ENCODE data around the gene KIRREL1.

KIRREL1 gene

DNA sequence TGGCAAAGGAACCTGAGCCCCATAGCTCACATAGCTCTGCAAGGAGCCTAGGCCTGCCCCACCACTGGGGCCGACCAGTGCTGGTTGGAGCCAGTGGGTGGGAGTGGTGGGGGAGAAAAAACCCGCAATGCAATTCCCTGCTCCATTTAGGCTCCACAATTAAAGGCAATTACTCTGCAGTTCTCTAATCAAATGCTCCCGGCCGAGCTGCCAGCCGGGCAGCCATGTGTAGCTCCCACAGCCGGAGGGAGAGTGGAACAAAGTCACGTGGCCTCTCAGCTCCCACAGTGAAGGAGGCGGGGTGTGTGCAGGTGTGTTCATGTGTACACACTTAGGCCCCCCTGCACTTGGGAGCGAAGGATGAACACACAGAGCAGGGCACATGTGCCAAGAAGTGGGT lies 81.6 kb downstream of the KIRREL1 start:
- DNase-seq (ENCODE audit: low read depth): no peak

DNA sequence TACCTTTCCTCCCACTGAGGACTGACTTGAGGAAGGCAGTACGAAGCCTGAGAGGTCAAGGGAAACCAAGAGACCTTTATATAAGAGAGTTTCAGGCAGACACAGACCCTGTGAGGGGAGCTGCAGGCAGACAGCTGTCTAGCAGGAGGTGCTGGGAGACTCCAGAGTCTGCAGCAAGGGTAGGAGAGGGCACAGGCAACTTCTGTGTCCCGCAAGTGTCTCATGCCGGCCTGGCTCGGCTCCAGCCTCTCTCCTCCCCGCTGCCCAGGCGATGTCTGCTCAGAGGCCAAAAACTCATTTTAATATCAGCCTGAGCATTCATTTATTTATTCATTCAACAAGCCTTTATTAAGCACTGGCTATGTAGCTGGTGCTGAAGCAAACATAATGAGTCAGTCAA lies 83.0 kb downstream of the KIRREL1 start:
- no peak for DNase-seq (ENCODE audit: low read depth)

DNA sequence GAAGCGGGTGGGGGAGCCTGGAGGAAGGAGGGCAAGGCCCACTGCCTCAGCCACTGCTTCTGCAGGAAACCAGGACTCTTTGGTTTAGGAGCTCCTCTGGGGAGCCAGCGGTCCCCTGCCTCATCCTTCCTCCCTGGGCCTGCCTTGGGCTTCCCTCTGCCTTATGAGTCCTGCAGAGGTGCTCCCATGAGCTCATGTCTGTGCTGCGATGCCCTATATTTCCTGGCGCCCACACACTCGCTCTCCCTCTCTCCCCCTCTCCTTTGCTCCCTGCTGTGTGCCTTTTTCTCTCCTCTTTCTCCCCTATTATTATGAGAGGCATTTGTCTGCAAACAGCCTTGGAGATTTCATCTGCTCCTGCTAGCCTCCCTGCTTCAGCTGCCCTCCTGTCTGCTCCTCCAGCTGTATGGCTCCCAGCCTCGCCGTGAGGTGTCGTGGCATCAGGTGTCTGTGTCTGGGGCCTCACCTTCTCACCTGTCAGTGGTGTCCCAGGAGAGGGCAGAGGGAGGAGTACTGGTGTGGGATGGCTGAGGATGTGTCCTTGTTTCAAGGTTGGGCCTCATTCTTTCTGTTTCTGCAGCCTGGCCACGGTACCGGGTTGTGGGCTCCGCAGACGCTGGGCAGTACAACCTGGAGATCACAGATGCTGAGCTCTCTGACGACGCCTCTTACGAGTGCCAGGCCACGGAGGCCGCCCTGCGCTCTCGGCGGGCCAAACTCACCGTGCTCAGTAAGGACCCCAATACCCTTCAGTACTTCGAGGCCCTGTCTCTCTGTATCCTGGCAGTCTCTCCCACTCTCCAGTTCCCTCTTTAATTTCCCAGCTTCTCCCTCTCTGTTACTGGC lies 84.2 kb downstream of the KIRREL1 start:
- DNase-seq (ENCODE audit: low read depth): no peak

DNA sequence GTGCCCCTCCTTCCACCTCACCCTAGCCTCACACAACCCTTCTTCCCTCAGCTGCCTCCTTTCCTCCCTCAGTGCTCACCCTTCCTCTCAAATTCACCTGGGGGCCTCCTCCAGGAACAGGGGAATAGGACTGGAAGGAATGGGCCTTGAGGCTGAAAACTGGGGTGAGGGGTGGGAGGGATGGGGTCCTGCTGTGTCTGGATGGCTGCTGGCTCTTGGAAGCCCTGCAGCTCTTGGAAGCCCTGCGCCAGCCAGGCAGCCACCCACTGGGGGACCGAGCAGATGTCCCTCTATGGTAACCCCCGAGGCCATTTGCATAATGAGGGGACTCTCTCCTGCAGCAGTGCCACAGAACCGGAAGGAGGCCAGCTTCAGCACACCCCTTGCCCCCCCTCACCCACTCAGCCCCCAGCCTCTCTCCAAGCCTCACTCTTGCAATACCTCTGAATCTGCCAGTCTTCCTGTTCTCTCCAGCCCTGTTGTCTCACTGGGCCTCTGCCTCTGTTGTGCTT lies 85.2 kb downstream of the KIRREL1 start:
- no peak for DNase-seq (ENCODE audit: low read depth)

DNA sequence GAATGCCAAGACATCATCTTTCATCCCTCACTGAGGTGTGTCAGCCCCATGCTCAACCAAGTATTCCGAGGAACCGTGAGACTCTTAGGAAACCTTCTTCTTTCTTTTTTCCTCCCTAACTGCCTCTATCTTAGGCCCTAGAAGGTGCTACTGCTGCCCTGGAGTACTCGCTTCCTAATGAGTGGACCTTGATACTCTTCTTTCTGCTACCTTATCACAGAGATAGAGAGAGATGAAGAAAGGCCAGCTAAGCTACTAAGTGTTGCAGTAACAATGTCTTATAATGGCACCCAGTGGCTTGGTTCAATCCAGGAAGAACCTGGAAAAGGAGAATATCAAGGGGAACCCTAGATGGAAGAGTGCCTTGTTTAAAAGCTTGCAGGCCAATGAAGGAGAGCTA lies 86.6 kb downstream of the KIRREL1 start:
- DNase-seq (ENCODE audit: low read depth): no peak

DNA sequence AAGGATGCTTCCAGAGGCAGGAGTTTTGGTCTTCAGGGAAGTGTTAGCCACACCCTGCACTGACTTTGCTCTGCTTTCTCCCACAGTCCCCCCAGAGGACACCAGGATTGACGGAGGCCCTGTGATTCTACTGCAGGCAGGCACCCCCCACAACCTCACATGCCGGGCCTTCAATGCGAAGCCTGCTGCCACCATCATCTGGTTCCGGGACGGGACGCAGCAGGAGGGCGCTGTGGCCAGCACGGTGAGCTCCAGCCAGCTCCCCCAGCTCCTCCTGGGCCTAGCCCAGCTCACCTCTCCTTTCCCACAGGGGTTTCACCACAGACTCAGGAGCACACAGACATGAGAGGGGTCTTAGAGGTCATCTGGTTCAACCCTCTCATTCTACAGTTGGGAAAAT lies 90.9 kb downstream of the KIRREL1 start:
- DNase-seq (ENCODE audit: low read depth): no peak

DNA sequence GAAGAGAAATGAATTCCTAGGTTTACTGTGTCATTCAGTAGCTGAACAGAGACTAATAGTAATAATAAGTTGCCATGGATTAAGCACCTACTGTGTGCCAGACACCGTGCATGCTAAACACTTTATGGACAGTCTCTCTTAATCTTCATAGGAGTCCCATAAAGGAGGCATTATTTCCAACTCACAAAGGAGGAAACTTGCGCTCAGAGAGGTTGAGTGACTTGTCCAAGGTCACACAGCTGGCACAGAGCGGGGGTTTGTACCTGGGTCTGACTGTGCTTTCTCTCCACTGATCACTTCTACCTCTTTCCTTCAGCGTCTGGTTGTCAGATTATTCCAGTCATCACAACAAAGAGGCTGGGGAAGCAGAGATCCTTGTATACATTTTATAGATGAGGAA lies 91.3 kb downstream of the KIRREL1 start:
- no peak for DNase-seq (ENCODE audit: low read depth)

DNA sequence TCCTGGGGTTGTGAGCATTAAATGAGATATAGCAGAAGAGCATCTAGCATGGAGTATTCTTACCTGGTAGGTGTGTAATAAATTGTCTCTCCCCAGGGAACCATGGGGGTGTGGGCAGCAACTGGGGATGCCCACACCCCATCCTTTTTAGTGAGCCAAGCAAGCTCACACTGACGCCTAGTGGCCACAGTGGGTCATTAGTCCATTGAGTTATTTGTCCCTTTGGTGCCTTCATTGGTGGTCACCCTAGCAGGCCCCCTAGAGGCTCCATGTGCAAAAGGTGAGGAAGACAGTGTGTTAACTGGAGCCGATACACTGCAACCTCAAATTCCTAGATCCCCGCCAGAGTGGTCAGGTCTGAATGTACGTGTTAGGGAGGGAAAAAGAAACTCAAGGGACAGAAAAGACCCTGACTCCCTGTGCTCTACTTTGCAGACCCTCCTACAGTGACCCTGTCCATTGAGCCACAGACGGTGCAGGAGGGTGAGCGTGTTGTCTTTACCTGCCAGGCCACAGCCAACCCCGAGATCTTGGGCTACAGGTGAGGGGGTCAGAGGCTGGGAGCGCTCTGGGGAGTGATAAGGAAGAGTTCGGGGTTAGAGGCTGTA lies 94.0 kb downstream of the KIRREL1 start:
- no peak for DNase-seq (ENCODE audit: low read depth)

DNA sequence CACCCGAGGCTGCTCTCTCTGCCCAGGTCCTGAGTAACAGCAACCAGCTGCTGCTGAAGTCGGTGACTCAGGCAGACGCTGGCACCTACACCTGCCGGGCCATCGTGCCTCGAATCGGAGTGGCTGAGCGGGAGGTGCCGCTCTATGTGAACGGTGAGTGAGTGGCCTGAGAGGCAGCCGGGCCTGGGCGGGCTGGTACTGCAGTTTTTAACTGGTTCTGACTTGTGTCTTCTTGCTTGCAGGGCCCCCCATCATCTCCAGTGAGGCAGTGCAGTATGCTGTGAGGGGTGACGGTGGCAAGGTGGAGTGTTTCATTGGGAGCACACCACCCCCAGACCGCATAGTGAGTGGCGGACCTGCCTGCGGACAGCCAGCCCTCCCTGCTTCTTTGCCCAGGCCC lies 96.0 kb downstream of the KIRREL1 start:
- no peak for DNase-seq (ENCODE audit: low read depth)

DNA sequence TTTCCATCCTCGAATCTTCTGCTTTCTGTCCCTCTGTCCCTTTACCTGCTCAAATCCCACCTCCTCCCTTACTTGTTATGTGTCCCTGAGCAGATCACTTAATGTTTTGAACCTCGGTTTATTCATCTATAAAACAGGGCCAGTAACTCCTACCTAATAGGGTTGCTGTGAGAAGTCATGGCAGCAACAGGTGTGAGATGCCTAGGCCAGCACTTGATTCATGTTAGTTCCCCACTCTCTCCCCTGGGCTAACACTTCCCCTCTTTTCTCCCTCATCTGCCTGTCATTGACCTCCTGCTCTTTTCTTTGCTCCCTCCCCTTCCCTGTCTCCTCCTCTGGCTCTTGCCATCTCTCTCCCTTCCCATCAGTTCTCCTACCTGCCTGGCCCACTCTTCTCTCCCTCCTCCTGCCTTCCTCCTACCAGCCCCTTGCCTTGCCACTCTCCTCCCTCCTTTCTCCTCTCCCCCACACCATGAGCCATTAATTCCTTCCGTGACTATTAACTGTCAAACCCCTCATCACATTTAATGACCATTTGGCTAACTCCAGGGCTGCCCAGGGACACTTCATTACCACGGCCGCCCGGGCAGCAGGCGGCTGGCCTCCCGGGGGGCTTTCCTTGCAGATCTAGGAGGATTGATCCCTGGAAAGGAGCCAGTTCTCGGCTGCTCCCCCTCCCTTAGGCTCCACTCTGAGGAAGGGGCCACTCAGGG lies 96.6 kb downstream of the KIRREL1 start:
- no peak for DNase-seq (ENCODE audit: low read depth)

DNA sequence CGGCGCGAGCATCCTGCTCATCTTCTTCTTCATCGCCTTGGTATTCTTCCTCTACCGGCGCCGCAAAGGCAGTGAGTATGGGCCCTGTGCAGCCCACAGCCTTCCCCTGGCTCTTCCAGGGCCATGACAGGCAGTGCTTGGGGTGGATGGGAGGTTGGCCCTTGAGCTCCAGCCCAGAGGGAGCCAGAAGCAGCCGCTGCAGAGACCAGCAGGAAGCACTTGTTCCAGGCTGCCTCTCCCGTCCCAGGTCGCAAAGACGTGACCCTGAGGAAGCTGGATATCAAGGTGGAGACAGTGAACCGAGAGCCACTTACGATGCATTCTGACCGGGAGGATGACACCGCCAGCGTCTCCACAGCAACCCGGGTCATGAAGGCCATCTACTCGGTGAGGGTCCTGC lies 99.9 kb downstream of the KIRREL1 start:
- no peak for DNase-seq (ENCODE audit: low read depth)

DNA sequence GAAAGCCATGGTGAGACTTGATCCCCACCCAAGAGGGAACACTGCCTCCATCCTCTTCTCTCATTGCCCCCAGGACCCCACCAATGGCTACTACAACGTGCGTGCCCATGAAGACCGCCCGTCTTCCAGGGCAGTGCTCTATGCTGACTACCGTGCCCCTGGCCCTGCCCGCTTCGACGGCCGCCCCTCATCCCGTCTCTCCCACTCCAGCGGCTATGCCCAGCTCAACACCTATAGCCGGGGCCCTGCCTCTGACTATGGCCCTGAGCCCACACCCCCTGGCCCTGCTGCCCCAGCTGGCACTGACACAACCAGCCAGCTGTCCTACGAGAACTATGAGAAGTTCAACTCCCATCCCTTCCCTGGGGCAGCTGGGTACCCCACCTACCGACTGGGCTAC lies 101.1 kb downstream of the KIRREL1 start:
- DNase-seq (ENCODE audit: low read depth): no peak

DNA sequence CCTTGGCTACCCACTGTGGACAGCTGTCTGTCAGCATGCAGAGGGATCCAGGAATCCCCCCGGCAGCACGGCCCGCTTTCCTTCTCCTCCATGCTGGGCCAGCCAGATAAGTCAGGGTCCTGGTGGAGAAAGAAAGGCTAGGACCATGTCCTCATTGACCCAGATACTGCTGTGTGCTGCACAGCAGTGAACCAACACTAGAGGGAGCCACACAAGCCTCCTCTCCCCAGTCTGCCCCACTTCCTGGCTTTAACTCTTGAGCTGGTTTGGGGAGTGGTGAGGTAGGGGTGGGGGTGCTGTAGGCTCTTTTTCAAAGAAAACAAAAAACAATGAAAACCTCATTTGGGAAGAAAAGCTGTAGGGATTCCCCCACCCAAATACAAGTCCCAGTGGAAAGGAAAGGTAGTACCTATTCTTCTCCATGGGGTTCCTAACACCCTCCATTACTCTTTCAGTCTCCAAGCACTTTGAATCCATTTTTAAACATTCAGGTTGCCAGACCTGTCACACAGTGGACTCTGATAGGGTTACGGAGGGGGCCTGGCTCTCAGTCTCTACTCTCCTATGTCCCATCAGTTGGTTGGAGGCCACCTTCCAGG lies 102.4 kb downstream of the KIRREL1 start:
- no peak for DNase-seq (ENCODE audit: low read depth)

DNA sequence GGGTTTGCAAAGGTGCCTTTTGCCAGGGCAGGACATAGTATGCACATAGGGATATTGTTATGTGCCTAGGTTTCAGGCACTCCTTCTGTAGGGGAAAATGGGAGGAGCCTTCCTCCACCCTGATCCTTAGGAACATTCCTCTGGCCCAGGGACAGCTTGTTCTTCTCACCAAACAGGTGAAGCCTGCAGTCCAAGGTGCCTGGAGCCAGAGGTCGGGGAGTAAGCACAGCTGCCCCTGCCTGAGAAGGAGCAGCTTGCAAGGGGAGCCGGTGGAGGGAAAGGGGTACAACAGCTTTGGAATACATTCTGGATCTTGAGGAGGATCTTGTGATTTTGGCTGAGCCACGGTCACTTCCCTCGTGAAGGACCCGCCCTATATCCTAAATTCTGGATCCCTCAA lies 104.8 kb downstream of the KIRREL1 start:
- DNase-seq (ENCODE audit: low read depth): no peak

DNA sequence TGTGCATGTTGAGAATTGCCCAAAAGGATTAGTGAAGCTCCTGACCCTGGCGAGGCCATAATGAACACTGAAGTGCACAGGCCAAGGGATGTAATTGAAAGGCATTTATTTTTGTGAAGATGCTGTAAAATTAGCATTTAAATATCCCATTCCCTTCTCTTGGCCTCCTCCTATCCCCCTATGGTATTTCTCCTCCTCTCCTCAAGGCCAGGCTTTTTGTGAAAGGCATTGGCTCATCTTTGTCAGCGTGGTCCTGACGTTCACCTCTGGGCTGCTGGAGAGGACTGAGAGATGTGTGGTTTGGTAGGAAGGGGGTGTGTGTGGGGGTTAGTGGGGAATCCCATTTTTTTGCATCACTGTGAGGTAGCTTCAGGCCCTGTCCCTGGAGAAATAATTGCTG lies 105.7 kb downstream of the KIRREL1 start:
- DNase-seq (ENCODE audit: low read depth): no peak

DNA sequence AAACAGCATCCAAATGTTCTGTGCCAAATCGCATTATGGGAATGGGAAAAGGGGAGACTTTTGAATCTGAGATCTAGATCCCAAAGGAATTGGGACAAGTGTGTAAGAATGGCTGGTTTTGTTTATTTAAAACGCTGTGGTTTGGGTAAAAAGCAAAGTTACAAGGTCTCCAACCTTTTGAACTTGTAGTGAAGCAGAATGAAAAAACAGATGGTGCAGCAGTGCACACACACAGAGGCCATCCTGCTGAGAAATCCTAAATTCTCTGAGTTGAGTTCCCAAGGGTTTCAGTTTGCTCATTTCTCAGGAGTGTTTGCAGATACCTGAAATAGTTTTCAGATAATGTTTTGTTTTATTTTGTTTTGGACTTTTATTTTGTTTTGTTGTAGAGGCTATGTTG lies 107.1 kb downstream of the KIRREL1 start:
- no peak for DNase-seq (ENCODE audit: low read depth)

DNA sequence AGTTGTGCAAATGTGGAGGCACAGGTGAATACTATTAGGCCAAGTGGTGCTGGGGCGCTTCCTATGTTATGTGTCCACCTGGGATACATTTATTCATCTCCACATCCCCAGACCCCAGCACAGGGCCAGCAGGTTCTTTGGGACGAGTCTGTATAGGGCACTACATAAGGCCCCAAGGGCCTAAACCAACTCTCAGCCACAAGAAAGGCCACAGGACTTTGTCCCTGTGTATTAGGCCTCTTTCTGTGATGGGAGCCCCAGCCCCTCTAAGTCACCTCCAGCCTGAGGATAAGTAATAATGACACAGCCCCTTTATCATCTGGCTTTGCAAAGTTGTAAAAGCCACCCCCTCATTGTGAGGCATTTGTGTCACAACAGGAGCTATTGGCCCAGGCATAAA lies 108.0 kb downstream of the KIRREL1 start:
- no peak for DNase-seq (ENCODE audit: low read depth)

DNA sequence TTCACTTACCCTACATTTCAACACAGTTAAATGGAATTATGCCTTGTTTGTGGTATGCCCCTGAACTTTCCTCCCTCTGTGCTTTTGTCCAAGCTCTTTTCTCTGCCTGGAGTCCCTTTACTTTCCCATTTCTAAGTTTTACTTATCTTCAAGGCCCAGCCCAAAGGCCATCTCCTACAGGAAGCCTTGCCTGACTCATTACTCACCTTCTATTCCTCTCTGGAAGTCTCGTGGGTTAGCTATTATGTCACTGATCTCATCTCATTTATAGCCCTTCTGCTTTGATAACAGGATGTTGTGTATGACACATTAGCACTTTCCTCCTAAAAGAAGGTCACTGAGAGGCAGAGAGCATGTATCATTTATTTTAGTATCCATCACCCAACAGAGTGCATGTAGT lies 108.5 kb downstream of the KIRREL1 start:
- DNase-seq (ENCODE audit: low read depth): no peak

DNA sequence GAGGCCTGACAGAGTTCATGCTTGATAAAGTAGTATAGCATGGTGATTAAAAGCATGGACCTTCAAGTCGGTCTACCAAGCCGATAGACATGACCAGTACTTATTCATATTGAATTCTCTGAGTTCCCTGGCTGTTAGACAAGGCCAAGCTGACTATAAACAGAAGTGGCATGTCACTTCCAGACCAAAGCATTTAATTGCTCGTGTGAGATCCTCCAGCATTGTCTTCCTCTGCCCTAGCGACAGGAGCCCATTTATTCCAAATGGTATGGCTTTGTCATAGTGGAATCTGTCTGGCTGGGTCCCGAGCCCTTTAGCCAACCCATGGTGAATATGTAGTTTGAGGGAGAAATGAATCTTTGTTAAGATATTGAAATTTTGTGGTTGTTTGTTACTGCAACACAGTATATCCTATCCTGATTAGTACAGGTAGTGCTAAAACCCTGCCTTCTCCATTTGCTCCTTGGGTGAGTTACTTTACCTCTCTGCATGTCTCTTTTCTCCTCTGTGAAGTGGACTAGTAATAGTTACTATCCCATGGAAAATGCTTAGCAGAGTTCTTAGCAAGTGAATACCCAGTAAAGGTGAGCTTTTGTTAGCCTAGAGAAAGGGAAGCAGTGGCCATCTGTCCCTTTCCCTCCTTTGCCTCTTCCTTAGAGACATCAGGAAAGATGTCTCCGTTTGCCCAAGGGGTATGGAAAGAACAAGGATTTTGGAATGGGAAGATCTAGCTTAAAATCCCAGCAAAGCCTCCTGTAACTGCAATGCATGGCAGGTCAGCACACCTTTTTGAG lies 109.6 kb downstream of the KIRREL1 start:
- DNase-seq (ENCODE audit: low read depth): no peak

DNA sequence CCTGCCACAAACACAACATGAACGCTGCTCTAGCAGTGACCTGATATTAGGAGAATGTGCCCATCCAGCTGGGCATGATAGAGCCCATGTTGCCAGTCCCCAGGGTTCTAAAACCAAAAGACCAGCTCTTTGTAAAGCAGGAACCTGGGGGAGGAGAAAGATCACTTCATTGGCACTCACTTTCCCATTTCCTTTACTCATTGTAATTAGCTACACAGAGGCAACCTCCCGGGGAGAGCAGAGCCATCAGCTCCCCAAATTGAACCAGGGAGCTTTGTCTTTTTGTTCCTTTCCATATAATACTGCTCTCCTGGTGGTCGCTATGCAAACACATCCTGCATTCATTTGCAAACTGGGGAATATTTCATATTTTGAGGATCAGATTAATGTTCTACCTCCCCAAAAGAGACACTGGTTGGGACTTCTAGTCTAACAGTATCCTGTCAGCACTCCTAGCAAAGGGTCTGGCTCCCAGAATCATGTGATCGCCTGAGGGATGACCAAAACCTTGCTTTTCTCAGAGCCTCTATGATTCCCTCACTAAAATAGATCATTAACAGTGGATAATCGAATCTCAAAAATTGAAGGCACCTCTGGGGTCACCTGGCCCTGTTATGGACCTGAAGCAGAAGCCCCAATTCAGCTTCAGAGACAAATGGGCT lies 110.5 kb downstream of the KIRREL1 start:
- DNase-seq (ENCODE audit: low read depth): no peak

DNA sequence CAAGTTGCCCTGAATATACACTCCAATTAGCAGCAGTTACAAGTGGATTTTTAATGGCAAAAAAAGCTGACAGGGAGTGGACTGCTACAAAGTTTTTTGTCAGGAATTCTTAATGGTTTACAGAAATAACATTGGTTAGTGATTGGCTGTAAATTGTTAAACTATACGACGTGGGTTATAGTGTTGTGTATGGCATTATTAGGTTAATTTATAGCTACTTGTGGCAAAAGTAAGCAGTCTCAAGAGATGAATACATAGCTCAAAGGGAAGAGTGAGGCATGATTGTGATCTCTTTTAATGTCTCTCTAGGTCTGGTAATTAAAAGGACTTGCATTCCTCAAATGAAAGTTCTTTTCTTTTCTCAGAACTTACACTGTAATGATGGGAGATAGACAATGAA lies 111.4 kb downstream of the KIRREL1 start:
- no peak for DNase-seq (ENCODE audit: low read depth)
